VCaP (cell line): ENCODE data around the gene PI4KA.

Experiments
- H3K27ac ChIP-seq: fragments of 450-650 bp; 2 replicates; pipeline ENCODE4 v1.5.1; 2017
- TF ChIP-seq, protein P1 (sequence below): fragments of 450-650 bp; conservative IDR thresholded peaks from 2 replicates; pipeline ENCODE4 v1.5.1; 2017; ENCODE audit warnings: mild to moderate bottlenecking, moderate library complexity

Gene PI4KA

DNA sequence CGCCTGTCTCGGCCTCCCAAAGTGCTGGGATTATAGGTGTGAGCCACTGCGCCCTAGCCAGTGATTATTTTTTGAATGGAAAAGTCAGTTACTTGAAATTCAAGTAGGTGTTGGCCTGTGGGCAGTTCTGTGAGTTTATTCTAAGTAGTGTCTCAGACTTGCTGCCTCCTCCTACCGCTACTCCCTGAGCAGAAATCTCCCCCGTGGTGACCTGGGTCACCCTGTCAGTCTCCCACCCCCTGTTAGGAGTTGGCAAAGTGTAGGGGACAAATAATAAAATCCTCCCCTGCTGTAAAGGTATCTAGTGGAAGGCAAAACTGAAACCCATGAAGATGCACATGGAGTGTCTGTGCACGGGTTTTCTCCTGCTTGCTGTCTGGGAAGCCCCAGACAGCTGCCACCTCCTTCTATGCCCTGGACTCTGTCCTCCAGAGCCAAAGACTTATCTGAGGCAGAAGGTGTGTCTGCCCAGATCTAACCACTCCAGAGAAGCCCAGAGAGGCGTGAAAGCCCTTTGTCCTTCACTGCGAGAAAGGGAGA is 26.5 kb upstream of the PI4KA start:
- peak overlapping the region; percentile 94 for H3K27ac ChIP-seq
- TF ChIP-seq, protein P1, sequence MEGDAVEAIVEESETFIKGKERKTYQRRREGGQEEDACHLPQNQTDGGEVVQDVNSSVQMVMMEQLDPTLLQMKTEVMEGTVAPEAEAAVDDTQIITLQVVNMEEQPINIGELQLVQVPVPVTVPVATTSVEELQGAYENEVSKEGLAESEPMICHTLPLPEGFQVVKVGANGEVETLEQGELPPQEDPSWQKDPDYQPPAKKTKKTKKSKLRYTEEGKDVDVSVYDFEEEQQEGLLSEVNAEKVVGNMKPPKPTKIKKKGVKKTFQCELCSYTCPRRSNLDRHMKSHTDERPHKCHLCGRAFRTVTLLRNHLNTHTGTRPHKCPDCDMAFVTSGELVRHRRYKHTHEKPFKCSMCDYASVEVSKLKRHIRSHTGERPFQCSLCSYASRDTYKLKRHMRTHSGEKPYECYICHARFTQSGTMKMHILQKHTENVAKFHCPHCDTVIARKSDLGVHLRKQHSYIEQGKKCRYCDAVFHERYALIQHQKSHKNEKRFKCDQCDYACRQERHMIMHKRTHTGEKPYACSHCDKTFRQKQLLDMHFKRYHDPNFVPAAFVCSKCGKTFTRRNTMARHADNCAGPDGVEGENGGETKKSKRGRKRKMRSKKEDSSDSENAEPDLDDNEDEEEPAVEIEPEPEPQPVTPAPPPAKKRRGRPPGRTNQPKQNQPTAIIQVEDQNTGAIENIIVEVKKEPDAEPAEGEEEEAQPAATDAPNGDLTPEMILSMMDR: no peak

DNA sequence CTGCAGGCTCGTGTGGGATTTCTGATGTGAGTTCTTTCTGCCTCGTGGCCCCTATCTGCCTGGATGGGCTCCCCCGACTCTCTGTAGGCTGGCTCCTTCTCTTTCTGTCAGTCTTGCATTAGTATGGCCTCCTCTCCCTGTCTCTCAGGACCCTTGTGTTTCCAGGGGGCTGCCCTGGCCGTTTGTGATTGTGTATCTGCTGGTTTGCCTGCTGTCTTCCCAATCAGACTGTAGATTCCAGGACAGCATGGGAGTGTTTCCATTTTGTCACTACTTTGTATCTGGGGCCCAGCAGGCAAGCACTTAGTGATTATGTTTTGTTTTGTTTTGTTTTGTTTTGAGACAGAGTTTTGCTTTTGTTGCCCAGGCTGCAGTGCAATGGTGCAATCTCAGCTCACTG is 25.8 kb upstream of the PI4KA start:
- H3K27ac ChIP-seq: peak overlapping the region; percentile 94
- TF ChIP-seq, protein P1: no peak

DNA sequence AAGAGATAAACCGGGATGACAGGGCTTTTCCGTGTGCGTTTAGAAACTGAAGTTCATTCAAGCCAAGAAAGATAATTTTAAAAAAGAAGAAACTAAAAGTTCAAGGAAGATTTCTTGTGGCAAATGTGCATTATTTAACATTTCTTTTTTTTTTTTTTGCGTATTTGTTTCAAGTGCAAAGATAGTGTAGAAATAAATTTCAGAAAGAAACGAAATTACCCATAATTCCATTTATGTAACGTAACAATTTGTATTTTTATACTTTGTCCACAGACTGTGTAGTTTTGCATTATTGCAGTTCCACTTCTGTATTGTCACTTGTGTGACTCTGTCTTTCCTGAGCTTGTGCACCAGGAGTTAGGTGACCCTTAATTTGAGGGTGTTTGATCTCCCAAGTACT is 24.2 kb upstream of the PI4KA start:
- no peak overlapping the region for H3K27ac ChIP-seq
- TF ChIP-seq, protein P1: no peak

DNA sequence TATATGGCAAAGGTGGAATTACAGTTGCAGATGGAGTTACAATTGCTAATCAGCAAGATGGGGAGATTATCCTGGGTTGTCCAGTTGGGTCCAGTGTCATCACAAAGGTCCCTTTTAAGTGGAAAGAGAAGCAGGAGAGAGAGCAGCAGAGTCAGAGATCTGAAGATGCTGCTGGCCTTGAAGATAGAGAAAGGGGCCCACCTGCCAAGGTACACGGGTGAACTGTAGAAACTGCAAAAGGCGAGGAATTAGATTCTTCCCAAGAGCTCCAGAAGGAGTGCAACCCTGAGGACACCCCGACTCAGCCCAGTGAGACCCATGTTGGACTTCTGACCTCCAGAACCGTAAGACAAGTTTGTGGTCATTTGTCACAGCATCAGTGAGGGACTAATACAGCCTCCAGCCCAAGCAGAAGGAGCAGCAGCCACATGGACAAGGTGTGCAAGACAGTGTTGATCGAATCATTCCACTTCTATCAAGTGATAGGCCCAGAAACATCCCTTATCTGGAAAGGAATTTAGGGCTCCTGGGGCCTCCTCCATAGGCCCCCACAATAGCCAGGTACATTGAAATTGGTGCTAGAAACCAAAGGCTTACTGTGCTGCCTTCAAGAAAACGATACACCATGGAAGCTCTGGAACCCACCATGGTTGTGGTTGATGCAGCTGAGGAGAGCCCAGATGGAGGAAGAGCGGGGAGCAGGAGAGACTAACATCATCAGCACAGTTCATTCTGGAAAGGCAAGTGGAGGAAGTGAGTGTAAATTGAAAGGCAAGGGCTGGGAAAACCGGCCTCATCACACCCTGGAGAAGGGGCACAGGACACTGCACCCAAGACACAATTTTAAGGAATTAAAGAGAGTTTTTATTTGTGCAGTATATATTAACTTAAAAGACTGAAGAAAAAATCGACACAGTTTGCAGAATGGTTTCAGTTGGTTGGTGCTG is 23.5 kb upstream of the PI4KA start:
- TF ChIP-seq, protein P1: no peak
- H3K27ac ChIP-seq: no peak overlapping the region

DNA sequence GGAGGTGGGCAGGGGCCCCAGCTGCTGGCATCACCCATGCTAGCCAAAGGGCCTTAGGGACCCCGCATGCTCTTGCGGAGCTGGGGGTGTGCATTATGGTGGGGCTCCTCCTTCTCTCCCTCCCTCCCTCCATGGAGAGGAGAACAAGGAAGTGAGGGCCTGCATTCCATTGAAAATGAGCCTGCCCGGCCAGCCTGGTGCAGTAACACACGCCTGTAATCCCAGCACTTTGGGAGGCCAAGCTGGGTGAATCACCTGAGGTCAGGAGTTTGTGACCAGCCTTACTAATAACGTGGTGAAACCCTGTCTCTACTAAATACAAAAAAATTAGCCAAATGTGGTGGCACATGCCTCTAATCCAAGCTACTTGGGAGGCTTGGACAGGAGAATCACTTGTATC is 22.6 kb upstream of the PI4KA start:
- TF ChIP-seq, protein P1: no peak
- no peak overlapping the region for H3K27ac ChIP-seq

DNA sequence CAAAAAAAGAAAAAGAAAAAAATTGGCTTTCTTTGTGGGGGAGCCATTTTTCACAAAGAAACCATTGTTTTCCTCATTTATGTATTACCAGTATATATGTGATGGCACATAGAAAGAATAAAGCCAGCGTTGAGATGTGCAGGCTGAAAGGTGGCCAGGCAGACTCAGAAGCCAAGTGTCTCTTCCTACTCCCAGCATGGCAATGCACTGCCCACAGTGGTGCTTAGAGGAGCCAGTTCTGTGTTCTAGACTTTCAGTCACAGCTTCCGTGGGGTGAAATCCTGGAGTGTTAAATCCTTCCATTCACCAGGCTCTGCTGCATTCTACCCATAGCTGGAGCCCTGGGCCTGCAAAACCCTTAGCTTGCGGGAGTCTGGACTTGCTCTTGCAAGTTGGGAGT is 19.1 kb upstream of the PI4KA start:
- TF ChIP-seq, protein P1: no peak
- H3K27ac ChIP-seq: no peak overlapping the region

DNA sequence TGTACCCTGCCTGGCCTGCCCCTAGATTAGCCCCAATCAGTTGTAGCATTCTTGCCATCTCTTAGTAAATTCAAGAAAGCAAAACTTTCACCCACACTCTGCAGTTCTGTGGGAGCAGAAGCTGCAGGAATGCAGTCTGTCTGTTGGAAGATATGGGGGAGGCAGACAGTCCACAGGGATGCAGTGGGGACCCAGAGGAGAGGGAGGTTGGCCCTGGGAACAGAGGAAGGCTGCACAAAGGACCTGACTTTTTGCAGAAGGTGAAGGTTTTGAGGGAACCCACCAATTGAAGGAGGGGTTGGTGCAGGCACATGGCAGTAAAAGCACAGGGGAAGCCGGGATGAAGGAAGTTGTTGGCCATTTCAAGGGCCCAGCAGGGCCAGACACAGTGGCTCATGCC is 16.7 kb upstream of the PI4KA start:
- TF ChIP-seq, protein P1: no peak

More for the DNA sequence above, 16.7 kb upstream of the PI4KA start:
- no peak overlapping the region for H3K27ac ChIP-seq
